A673 (cell line): Measurements from ENCODE around the gene TFF2.

Experiments
- EZH2 ChIP-seq: fragments of 200-600 bp; sonication (generic); IDR thresholded peaks from 2 replicates; pipeline ENCODE4 v1.6.1; 2017; ENCODE audit warnings: borderline replicate concordance, low read depth, mild to moderate bottlenecking, mixed read lengths, antibody characterized with exemption, low read length; ENCODE audit not compliant: poor library complexity, severe bottlenecking
- TF ChIP-seq, protein P1 (sequence below): fragments of 300-800, 200-600 bp; sonication (generic); conservative IDR thresholded peaks from 2 replicates; pipeline ENCODE4 v1.5.1; 2017; ENCODE audit warnings: low read depth, mild to moderate bottlenecking, antibody characterized with exemption, low read length, moderate library complexity, mixed read lengths

DNA sequence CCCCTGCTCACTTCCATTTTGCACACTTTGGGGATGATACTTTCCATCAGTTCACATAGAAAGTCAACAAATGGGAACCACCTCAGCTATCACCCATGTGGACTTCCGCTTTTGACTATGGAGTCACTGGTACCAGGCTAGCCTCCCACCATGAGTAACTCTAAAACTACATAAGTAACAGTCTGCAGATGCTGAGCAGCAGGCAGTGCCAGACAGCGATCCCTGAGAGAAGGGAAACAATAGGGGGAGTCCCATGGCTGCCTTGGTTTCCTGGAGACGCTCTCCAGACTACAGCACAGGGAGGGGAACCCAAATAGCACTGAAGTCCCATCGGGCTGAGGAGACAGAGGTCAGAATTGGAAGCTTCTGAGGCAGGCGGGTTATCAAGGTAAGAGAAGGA, 2.8 kb upstream of the TFF2 start:
- TF ChIP-seq, protein P1, sequence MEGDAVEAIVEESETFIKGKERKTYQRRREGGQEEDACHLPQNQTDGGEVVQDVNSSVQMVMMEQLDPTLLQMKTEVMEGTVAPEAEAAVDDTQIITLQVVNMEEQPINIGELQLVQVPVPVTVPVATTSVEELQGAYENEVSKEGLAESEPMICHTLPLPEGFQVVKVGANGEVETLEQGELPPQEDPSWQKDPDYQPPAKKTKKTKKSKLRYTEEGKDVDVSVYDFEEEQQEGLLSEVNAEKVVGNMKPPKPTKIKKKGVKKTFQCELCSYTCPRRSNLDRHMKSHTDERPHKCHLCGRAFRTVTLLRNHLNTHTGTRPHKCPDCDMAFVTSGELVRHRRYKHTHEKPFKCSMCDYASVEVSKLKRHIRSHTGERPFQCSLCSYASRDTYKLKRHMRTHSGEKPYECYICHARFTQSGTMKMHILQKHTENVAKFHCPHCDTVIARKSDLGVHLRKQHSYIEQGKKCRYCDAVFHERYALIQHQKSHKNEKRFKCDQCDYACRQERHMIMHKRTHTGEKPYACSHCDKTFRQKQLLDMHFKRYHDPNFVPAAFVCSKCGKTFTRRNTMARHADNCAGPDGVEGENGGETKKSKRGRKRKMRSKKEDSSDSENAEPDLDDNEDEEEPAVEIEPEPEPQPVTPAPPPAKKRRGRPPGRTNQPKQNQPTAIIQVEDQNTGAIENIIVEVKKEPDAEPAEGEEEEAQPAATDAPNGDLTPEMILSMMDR = no peak
- TF ChIP-seq EZH2 = no peak
